8988T (cell line): ENCODE data around the gene CCDC178.
"Not testable (repeated sequence)": the region's sequence is repeated elsewhere in the genome, so short reads cannot be mapped to it uniquely, and the experiment has no call there.

Experiments used
- DNase-seq: peaks from one replicate; pipeline ENCODE4 v3.0.0; 2011

CCDC178 gene

GRCh38 chr18:33201509-33201926 lies 239.0 kb downstream of the CCDC178 start:
- DNase-seq, result no peak

GRCh38 chr18:33195795-33196194 lies 244.7 kb downstream of the CCDC178 start:
- no peak for DNase-seq

- DNase-seq, result no peak
Measured at GRCh38 chr18:33194793-33195192, 245.7 kb downstream of the CCDC178 start.

GRCh38 chr18:33184958-33185357 lies 255.6 kb downstream of the CCDC178 start:
- no peak for DNase-seq

GRCh38 chr18:33184175-33184574 lies 256.3 kb downstream of the CCDC178 start:
- DNase-seq, result no peak

- DNase-seq, result no peak
Measured at GRCh38 chr18:33183136-33183535, 257.4 kb downstream of the CCDC178 start.

GRCh38 chr18:33181016-33181415 lies 259.5 kb downstream of the CCDC178 start:
- no peak for DNase-seq

GRCh38 chr18:33169218-33169617 lies 271.3 kb downstream of the CCDC178 start:
- no peak for DNase-seq

- not testable (repeated sequence) for DNase-seq
Measured at GRCh38 chr18:33164121-33164520, 276.4 kb downstream of the CCDC178 start.

- DNase-seq, result no peak
Measured at GRCh38 chr18:33161131-33161530, 279.4 kb downstream of the CCDC178 start.

- DNase-seq, result no peak
Measured at GRCh38 chr18:33159151-33159550, 281.4 kb downstream of the CCDC178 start.

GRCh38 chr18:33157893-33158292 lies 282.6 kb downstream of the CCDC178 start:
- no peak for DNase-seq

- no peak for DNase-seq
Measured at GRCh38 chr18:33156906-33157470, 283.5 kb downstream of the CCDC178 start.

GRCh38 chr18:33154049-33154448 lies 286.5 kb downstream of the CCDC178 start:
- DNase-seq, result no peak

- DNase-seq, result no peak
Measured at GRCh38 chr18:33152376-33152775, 288.1 kb downstream of the CCDC178 start.

- DNase-seq, result not testable (repeated sequence)
Measured at GRCh38 chr18:33147811-33148210, 292.7 kb downstream of the CCDC178 start.

GRCh38 chr18:33146014-33146413 lies 294.5 kb downstream of the CCDC178 start:
- DNase-seq, result no peak

- DNase-seq, result no peak
Measured at GRCh38 chr18:33135951-33136660, 304.4 kb downstream of the CCDC178 start.

GRCh38 chr18:33132657-33133056 lies 307.9 kb downstream of the CCDC178 start:
- DNase-seq, result no peak

GRCh38 chr18:33128581-33128980 lies 311.9 kb downstream of the CCDC178 start:
- DNase-seq, result no peak

- no peak for DNase-seq
Measured at GRCh38 chr18:33123862-33124518, 316.5 kb downstream of the CCDC178 start.

- no peak for DNase-seq
Measured at GRCh38 chr18:33116376-33116775, 324.1 kb downstream of the CCDC178 start.

GRCh38 chr18:33115917-33116316 lies 324.6 kb downstream of the CCDC178 start:
- no peak for DNase-seq

- DNase-seq, result no peak
Measured at GRCh38 chr18:33115476-33115875, 325.0 kb downstream of the CCDC178 start.
